Islet precursor cell (in vitro differentiated cells): ENCODE data around the gene ADISSP.

ENCODE experiments used
- DNase-seq: peaks from one replicate; pipeline ENCODE4 v3.0.0-alpha.2; 2018

Gene ADISSP

DNA sequence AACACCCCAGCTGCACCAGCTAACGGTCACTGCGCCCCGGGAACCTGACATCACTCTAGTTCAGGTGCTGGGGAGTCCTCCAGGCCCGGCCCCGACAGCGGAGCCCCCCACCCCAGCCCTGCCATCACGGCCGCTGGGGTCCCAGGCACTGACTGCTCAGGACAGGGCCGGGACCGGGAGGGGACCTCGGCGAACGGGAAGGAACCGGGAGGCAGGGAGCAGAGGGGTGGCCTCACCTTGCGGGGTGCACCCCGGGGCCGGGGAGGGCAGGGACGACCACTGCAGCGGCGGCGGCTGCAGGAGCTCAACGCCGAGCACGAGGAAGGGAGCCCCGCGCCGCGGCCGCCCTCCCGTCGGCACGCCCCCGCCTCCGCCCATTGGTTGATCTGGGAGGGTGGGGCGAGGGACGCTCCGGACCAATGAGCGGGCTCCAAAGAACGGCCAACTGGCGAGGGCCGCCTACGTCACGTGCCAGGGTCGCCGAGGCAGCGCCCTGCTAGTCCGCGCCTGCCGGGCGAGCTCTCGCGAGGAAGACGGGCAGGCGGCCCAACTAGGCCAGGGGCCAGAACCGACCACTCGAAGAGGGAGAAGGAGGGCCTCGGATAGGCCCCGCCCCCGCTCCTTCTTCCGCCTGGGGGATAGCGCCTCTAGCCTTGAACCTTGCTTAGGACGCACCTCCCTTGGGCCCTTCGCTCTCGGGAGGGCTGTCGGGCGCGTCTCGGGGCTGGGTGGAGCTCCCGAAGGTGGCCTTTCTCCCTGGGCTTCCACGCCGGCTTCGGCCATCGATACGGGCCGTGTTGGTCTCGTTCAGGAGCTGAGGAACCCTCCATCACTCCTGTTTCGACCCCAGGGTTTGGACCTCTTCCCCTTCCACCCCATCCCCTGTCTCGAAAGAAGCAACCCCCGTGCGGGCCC, at the start of gene ADISSP:
ADISSP (minus strand) TSS at position 327 of the 915 bp plus-strand sequence. CDS start 7,653 bp downstream, outside the sequence.
- DNase-seq, result peak; percentile 99

DNA sequence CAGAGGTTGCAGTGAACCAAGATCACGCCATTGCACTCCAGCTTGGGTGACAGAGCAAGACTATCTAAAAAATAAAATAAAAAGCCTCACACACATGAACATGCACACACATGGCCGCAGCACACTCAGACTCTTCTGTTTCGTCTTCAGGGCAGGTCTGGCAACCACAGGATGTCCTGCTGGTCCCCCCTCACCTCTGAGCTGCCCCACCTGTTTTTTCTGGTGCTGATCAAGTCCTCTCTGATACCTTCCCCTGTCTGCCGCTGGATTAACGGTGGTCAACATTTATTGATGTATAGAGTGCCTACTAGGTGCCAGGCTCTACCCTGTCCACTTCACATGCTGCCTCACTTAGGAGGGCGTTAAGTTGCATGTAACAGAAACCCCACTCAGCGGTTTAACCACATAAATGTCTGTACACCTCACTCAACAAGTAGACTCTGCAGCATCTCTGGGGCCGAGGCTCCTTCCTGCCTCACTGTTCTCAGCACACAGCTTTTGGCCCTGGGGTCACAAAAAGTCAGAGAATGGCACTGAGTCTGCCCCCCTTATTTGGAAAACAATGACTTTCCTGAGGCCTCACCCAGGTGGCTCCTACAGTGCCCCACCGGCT, 48.3 kb upstream of the ADISSP start:
- no peak for DNase-seq

DNA sequence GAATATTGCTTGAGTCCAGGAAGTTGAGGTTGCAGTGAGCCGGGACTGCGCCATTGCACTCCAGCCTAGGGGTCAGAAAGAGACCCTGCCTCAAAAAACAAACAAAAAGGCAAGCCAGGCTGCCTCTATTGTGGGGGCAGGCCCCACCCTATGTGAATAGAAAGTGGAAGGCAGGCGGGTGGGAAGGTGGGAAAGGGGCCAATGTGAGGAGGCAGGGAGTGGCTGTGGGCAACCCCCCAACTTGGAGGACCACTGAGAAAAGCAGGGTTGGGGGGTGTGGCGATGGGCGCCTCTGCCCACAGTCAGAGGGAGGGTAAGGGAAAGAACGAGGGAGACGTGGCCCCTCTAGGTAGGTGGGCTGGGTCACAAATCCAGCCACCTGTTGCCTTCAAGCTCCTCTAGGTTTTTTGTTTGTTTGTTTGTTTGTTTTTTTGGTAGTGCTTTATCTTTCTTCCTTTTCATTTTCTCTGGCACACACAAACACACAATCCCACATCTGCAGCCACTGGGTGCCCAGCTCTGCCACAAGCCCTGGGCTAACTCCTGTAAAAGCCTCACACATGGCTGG, 47.5 kb upstream of the ADISSP start:
- no peak for DNase-seq

DNA sequence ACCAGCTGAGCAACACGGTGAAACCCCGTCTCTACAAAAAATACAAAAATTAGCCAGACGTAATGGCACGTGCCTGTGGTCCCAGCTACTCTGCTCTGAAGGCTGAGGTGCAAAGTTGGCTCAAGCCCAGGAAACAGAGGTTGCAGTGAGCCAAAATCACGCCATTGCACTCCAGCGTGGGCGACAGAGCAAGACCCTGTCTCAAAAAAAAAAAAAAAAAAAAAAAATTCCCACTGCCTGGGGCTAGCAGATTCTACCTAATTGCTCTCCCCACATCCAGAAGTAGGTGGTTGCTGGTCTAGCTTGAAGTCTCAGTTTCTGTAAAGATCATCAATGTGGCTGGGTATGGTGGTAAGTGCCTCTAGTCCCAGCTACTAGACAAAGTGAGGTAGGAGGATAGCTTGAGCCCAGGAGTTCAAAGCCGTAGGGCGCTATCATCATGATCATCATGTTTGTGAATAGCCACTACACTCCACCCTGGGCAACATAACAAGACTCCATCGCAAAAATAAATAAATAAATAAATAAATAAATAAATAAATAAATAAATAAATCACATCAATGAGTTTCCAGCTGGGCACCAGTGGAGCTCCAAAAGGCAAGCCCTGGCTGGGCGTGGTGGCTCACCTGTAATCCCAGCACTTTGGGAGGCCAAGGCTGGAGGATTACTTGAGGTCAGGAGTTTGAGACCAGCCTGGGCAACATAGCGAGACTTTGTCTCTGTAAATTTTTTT, 46.5 kb upstream of the ADISSP start:
- DNase-seq, result no peak

DNA sequence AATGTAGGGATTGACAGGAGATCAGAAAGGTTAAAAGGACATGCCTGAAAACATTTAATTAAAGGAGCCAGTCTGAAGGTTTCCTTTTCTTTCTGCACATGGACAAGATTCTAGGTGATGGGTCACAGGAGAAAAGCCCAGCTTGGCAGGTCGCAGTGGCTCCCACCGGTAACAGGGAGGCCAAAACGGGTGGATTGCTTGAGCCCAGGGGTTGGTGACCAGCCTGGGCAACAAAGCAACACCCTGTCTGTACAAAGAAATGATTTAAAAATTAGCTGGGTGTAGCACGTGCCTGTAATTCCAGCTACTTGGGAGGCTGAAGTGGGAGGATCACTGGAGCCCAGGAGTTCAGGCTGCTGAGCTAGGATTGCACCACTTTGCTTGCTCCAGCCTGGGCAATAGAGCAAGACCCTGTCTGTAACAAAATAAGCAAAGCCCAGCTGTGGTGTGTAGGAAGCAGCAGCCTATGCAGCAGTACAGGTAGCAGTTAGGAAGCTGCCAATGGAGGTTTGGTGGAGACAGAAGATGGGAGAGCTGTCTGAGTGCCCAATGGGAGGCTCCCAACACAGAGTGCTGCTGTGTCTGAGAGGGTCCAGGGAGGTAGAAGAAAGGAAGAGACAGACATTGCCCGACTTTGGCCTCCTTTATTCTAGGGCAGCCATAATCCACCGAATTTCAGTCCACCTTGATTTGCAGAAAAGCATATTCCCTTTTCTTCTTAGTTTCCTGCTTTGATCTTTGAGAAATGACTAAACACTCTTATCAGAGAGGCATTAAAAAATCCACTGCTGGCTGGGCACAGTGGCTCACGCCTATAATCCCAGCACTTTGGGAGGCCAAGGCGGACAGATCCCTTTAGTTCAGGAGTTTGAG, 45.7 kb upstream of the ADISSP start:
- no peak for DNase-seq

DNA sequence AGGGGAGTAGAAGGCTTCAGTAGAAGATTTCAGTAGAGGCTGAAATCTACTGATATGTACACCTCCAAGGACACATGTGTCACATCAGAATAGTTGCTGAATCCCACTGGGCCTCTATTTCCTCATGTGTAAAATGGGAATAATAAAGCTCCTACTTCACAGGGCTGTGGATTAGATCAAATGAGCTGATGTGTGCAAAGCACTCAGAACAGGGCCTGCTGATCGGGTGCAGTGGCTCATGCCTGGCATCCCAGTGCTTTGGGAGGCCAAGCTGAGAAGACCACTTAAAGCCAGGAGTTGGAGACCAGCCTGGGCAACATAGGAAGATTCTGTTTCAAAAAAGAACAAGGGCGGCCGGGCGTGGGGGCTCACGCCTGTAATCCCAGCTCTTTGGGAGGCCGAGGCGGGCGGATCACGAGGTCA, 44.7 kb upstream of the ADISSP start:
- DNase-seq, result no peak

DNA sequence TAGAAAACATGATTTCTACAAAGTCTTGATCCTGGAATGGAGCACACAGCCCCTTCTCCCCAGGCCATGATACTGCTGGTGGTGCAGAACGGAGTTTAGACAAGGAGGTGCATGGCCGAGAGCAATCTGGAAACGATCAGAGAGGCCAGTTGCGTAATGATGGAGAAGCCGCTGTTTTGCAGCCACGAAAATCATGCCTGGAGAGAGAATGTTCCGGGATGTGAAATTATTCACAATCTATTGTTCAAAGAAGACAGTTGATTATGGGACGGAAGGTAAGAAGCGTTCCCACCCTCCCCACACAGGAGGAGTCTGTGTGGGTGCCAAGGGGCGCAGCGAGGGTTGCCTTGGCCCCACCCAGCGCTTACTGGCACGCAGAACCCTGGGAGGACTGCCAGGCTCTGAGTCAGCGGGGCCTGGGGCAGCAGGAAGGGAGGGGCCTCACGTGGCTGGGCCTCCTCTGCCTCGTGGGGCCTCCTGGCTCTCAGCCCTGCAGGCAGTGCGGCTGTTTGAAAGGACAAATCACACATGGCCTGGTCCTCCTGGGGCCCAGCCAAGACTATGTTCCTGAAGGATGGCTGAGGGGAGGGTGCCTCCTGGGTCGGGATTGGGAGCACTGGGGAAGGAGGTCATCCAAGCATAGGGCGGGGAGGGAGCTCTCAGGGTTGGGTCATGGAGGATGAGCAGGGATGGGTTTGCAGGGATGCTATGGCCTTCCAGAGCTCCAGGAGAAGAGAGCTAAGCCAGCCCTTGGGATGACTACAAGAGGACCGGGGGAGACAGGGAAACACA, 44.1 kb upstream of the ADISSP start:
- DNase-seq, result peak; percentile 89

DNA sequence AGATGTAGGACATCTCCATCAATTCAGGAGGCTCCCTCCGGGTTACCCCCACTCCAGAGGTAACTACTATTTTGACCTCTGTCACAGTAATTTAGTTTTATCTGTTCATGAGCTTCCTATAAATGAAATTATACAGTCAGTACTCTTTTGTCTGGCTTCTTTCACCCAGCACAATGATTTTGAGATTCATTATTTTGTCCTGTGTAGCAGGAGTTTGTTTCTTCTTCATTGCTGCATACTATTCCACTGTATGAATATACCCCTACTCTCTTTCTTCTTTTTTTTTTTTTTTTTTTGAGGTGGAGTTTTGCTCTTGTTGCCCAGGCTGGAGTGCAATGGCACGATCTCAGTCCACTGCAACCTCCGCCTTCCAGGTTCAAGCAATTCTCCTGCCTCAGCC, 41.0 kb upstream of the ADISSP start:
- no peak for DNase-seq

DNA sequence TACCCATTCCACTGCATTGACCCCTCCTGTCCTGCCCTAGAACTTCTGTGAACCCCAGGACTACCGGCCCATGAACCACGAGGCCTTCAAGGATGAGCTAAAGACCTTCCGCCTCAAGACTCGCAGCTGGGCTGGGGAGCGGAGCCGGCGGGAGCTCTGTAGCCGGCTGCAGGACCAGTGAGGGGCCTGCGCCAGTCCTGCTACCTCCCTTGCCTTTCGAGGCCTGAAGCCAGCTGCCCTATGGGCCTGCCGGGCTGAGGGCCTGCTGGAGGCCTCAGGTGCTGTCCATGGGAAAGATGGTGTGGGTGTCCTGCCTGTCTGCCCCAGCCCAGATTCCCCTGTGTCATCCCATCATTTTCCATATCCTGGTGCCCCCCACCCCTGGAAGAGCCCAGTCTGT, 37.2 kb upstream of the ADISSP start:
- no peak for DNase-seq

DNA sequence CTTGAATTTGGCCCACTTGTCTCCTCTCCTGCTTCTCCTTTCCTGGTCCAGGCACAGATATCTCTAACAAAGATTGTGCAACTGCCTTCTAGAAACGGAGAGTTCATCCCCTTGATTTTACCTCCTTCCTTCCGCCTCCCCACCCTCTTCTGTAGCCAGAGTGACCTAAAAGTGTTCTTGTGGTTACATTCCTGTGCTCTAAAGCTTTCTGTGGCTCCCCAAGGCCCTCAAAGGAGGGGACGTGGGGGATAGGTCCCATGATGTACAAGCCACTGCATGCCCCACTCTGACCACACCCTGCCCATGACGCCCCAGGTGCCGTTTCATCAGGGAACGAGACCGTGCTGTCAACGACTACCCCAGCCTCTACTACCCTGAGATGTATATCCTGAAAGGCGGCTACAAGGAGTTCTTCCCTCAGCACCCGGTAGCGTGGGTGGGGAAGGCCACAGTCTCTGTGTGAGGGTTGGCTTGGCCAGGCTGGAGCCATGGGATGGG, 36.8 kb upstream of the ADISSP start:
- no peak for DNase-seq

DNA sequence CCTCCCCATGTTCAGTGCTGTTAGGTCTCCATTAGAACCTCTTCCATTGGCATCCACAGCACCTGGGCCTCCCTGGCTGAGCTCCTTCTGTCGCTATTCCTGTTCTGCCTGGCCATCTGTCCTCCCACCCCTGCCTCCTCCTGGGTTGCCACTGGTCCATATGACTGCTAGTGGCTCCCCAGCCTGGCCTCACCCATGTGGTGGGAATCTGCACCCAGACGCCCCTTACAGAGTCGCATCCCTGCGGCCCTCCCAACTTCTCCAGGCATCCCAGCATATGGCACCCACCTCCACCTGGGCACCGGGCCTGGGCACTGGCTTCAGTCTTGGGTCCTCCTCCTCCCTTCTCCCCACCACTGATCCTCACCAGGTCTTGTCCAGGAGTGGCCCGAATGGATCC, 36.3 kb upstream of the ADISSP start:
- DNase-seq, result no peak

DNA sequence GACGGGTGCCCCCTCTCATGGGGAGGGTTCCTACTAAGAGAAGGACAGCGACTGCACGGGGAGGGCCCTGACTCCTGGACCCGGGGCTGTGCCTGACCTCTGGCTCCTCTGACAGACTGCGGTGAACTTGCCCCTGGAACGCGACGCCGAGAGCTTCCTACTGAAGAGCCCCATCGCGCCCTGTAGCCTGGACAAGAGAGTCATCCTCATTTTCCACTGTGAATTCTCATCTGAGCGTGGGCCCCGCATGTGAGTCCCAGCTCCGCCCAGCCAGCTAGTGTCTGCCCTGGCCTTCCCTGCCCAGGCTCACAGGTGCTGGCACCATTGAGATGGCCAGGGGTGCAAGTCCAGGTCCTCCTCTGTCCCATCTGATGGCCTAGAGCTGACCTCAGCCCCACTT, 35.7 kb upstream of the ADISSP start:
- DNase-seq, result no peak

DNA sequence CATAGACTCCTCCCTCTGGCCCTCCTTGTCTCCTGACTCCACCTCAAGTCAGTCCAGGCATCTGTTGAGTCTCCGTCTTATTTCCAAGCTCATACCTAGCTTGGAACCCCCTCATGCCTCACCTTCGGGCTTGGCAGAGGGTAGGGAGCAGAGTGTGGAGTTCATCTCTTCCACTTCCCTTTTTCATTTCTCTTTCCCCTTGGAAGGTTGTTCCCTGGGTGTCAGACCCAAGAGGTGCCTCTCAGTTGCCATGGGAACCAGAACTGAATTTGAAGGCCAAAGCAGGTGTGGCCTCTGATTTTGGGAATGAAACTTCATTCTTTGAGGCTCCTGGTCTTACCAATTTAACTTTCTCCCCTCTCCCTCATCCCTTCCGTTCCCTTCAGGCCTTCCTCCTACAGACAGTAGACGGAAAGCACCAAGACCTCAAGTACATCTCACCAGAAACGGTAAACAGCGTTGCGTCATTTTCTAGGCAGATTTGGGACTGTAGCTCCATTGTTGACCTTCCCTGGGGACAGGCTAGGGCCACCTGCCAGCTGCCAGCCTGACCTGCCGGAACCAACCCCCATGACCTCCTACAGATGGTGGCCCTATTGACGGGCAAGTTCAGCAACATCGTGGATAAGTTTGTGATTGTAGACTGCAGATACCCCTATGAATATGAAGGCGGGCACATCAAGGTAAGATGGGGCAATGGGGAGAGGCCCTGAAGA, 35.1 kb upstream of the ADISSP start:
- no peak for DNase-seq

DNA sequence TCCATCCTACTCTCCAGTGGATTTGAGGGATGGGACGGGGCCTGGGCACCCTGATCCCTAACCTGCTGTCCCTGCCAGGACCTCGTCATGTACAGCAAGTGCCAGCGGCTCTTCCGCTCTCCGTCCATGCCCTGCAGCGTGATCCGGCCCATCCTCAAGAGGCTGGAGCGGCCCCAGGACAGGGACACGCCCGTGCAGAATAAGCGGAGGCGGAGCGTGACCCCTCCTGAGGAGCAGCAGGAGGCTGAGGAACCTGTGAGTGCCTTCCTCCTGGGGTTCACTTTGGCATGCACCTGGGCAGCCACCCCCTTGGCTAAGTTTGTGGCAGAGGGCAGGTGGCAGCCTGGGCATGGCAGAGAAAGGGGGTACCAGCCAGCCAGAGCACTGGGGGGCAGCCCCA, 34.3 kb upstream of the ADISSP start:
- no peak for DNase-seq

DNA sequence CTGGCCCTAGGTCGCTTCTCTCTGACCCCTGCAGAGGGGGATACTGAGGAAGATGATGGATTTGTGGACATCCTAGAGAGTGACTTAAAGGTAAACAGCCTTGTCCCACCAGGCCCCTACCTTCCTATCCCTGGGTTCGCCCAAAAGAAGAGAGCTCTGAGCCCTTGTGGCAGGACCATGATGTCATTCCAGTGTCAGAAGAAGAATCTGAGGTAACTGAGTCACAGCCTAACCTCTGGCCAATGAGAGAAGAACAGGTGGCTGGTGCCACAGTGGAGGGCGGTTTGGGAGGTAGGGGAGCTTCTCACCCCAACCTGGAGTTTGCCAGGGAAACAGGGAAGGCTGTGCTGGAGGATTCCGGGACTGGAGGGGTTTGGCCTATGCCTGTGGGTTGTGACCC, 33.7 kb upstream of the ADISSP start:
- no peak for DNase-seq

DNA sequence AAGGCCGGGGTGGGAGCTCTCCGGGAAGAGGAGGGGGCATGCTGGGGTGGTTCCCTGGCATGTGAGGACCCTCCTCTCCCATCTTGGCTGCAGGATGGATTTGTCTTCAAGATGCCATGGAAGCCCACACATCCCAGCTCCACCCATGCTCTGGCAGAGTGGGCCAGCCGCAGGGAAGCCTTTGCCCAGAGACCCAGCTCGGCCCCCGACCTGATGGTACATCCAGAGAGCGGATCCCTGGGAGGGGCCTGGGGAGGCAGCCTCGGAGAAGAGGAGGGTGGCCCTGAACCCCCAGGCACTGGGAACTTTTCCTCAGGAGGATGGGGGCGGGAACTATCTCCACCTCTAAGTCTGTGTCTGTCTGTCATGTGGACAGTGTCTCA, 33.3 kb upstream of the ADISSP start:
- DNase-seq, result no peak

DNA sequence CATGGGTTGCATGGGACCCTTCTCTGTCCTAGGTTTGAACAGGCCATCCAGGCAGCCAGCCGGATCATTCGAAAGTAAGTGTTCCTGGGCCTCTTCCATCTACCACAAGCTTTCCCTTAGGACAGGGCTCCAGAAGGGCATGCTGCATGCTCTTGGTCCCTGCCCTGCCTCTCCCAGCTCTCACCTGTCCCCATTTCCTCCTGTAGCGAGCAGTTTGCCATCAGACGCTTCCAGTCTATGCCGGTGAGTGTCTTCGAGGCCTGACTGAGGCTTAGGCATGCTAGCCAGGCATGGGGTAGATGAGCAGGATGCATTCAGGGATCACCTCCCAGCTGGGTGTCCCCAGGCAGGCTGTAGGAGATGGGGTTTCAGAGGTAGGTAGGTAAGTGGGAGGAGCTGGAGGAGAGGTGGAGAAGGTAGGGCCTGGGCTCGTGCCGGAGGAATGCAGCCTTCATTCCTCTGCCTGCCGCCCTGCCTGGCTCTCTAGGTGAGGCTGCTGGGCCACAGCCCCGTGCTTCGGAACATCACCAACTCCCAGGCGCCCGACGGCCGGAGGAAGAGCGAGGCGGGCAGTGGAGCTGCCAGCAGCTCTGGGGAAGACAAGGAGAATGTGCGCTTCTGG, 32.8 kb upstream of the ADISSP start:
- DNase-seq, result peak; percentile 64

DNA sequence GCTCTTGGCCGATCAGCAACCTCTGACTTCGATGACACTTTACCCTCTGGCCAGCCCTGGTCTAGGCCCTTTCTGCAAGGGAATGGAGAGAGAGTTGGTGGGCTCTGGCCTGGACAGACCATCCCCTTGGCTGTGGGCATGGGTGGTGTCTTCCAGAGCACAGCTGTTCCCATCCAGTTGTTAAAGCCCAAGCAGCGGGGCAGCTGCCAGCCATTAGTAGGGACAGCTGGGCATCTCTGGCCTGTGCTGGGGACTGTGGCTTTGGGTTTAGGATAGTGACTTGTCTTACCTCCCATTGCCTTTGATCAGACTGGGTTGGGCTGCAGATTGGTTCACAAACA, 31.3 kb upstream of the ADISSP start:
- no peak for DNase-seq

DNA sequence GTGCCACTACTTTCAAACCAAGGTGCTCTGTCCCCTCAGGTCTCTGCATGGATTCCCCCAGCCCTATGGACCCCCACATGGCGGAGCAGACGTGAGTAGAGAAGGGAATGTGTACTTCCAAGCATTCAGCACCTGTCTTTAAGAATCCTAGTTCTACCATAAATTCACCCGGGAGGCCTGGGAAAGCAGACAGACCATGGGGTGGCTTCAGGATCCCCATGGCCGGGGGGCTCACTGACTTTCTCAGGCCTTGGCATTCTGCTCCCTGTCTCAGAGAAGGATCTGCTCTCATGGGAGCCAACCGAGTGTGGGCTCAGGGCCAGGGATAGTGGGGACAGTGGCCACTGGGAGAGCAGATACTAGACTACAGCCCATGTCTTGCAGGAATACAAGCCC, 30.8 kb upstream of the ADISSP start:
- DNase-seq, result no peak
